HCT116 (cell line): ENCODE results near the gene DHRS11. TPM values are rescaled to one million over a fixed set of nuclear protein-coding genes. Genes with fewer than 3 reads are reported as not detected.

ENCODE experiments used
- ATAC-seq: fragments of 200-7000 bp; cut with Tn5 transposase; 2 replicates; pipeline ENCODE4 v1.9.1; 2020; ENCODE audit warnings: mild to moderate bottlenecking, moderate library complexity
- BruUV-seq: library from RNA; stranded (reverse); fragments of 400-500 nt; replicated peaks from 2 replicates; lab custom pipeline; 2021; lab: Mats Ljungman, UMichigan
- CTCF ChIA-PET: fragments of 300-600 bp; sonication (Branson Sonifier 250); formaldehyde crosslinking; loops from one replicate; lab custom pipeline; 2021; ENCODE audit warnings: antibody characterized with exemption; lab: Charles Lee
- POLR2A ChIA-PET: fragments of 300-600, 350-600 bp; sonication (Branson Sonifier 250); formaldehyde crosslinking; loops from one replicate; lab custom pipeline; 2021; ENCODE audit warnings: antibody characterized with exemption; lab: Charles Lee
- RAD21 ChIA-PET, 2 experiments: fragments of 300-600 bp; sonication (Branson Sonifier 250); formaldehyde crosslinking; loops; one replicate each; lab custom pipeline; 2023; ENCODE audit warnings: low total read pairs in 2 of 2; ENCODE audit not compliant: uncharacterized antibody in 2 of 2, unreplicated experiment in 2 of 2, low non-redundant PET in 1 of 2; lab: Charles Lee
- DNase-seq: peaks from one replicate; pipeline ENCODE4 v3.0.0-alpha.2; 2010; ENCODE audit warnings: low read depth, low spot score
- H2AFZ ChIP-seq: fragments of 200-600 bp; shearing (Covaris generic), sonication (generic); 2 replicates; pipeline ENCODE4 v1.6.1; 2017; ENCODE audit warnings: low read depth, mixed run types, mixed read lengths, antibody characterized with exemption, low read length; ENCODE audit not compliant: poor library complexity, severe bottlenecking
- H3K27ac ChIP-seq: 2 replicates; pipeline ENCODE4 v1.5.1; 2012; ENCODE audit warnings: low read depth, low read length
- H3K27me3 ChIP-seq: fragments of 200-600 bp; sonication (generic); 2 replicates; pipeline ENCODE4 v1.6.1; 2016; ENCODE audit warnings: mixed run types, low read length, mixed read lengths; ENCODE audit not compliant: insufficient read depth
- H3K36me3 ChIP-seq, 2 experiments: fragments of 200-500 bp in 1 of 2; fragments of 200-600 bp in 1 of 2; sonication (Bioruptor generic) in 1 of 2; sonication (generic) in 1 of 2; 2 replicates each; pipeline versions ENCODE4 v1.5.1 to v1.6.1; 2014 to 2016; ENCODE audit warnings: low read length in 2 of 2, inconsistent platforms in 1 of 2, mixed read lengths in 1 of 2, mixed run types in 1 of 2; ENCODE audit not compliant: insufficient read depth in 2 of 2, control insufficient read depth in 1 of 2
- H3K4me1 ChIP-seq, 2 experiments: fragments of 200-600 bp in 1 of 2; sonication (generic) in 1 of 2; 2 replicates each; pipeline versions ENCODE4 v1.5.1 to v1.6.1; 2012 to 2017; ENCODE audit warnings: low read length in 2 of 2, inconsistent platforms in 1 of 2, mild to moderate bottlenecking in 1 of 2, mixed read lengths in 1 of 2, mixed run types in 1 of 2, moderate library complexity in 1 of 2; ENCODE audit not compliant: insufficient read depth in 2 of 2, control insufficient read depth in 1 of 2
- H3K4me2 ChIP-seq: fragments of 200-600 bp; sonication (generic); 2 replicates; pipeline ENCODE4 v1.6.1; 2017; ENCODE audit warnings: mixed run types, low read length, mixed read lengths
- H3K4me3 ChIP-seq, 2 experiments: fragments of 200-600 bp in 1 of 2; sonication (generic) in 1 of 2; replicated peaks in 1 of 2; 2 replicates each; pipeline ENCODE4 v1.5.1; 2011 to 2016; ENCODE audit warnings: low read length in 2 of 2, control low read depth in 1 of 2, low read depth in 1 of 2, mild to moderate bottlenecking in 1 of 2, mixed read lengths in 1 of 2, mixed run types in 1 of 2
- H3K79me2 ChIP-seq: fragments of 200-600 bp; sonication (generic); 2 replicates; pipeline ENCODE4 v1.6.1; 2017; ENCODE audit warnings: mild to moderate bottlenecking, mixed run types, low read length, moderate library complexity, mixed read lengths; ENCODE audit not compliant: insufficient read depth
- H3K9ac ChIP-seq: fragments of 200-600 bp; sonication (generic); 2 replicates; pipeline ENCODE4 v1.6.1; 2016; ENCODE audit warnings: low read length, mixed read lengths
- H3K9me2 ChIP-seq: fragments of 200-600 bp; sonication (generic), shearing (Covaris generic); 2 replicates; pipeline ENCODE4 v1.6.1; 2017; ENCODE audit warnings: mixed run types, mild to moderate bottlenecking, moderate library complexity; ENCODE audit not compliant: insufficient read depth
- H3K9me3 ChIP-seq, 2 experiments: fragments of 200-500 bp in 1 of 2; fragments of 200-600 bp in 1 of 2; sonication (Bioruptor generic) in 1 of 2; sonication (generic) in 1 of 2; 2 replicates each; pipeline ENCODE4 v1.6.1; 2014 to 2017; ENCODE audit warnings: low read length in 2 of 2, mixed read lengths in 2 of 2, inconsistent platforms in 1 of 2, low read depth in 1 of 2, mild to moderate bottlenecking in 1 of 2, mixed run types in 1 of 2, moderate library complexity in 1 of 2; ENCODE audit not compliant: control insufficient read depth in 1 of 2, insufficient read depth in 1 of 2
- H4K20me1 ChIP-seq: fragments of 200-600 bp; sonication (generic), shearing (Covaris generic); 2 replicates; pipeline ENCODE4 v1.6.1; 2017; ENCODE audit warnings: mixed run types, mild to moderate bottlenecking, moderate library complexity; ENCODE audit not compliant: insufficient read depth
- ATF3 ChIP-seq: IDR thresholded peaks from 2 replicates; pipeline ENCODE4 v1.6.1; 2012
- CBX3 ChIP-seq: IDR thresholded peaks from 2 replicates; pipeline ENCODE4 v1.6.1; 2012; ENCODE audit warnings: low read depth
- CEBPB ChIP-seq: IDR thresholded peaks from 2 replicates; pipeline ENCODE4 v1.6.1; 2012; ENCODE audit warnings: low read depth
- EGR1 ChIP-seq: IDR thresholded peaks from 2 replicates; pipeline ENCODE4 v1.6.1; 2012; ENCODE audit warnings: low read depth
- ELF1 ChIP-seq: IDR thresholded peaks from 2 replicates; pipeline ENCODE4 v1.6.1; 2012; ENCODE audit warnings: low read depth, borderline replicate concordance
- EZH2 ChIP-seq: fragments of 200-600 bp; sonication (generic); IDR thresholded peaks from 2 replicates; pipeline ENCODE4 v1.6.1; 2017; ENCODE audit warnings: antibody characterized with exemption, mixed run types
- FOSL1 ChIP-seq: IDR thresholded peaks from 2 replicates; pipeline ENCODE4 v1.6.1; 2012; ENCODE audit warnings: low read depth
- RAD21 ChIP-seq: IDR thresholded peaks from 2 replicates; pipeline ENCODE4 v1.6.1; 2012; ENCODE audit warnings: low read depth, mild to moderate bottlenecking
- REST ChIP-seq: IDR thresholded peaks from 2 replicates; pipeline ENCODE4 v1.6.1; 2012; ENCODE audit warnings: low read depth
- TCF7L2 ChIP-seq: IDR thresholded peaks from 2 replicates; pipeline ENCODE4 v1.7.0; 2011; ENCODE audit warnings: borderline replicate concordance, inconsistent platforms; ENCODE audit not compliant: insufficient read depth, insufficient read length; ENCODE audit errors: extremely low read depth
- YY1 ChIP-seq: IDR thresholded peaks from 2 replicates; pipeline ENCODE4 v1.6.1; 2011; ENCODE audit warnings: low read length, low read depth, moderate library complexity, mild to moderate bottlenecking; ENCODE audit not compliant: insufficient replicate concordance; ENCODE audit errors: extremely low read depth
- intact Hi-C: fragments of 100-400 bp; cut with micrococcal nuclease; formaldehyde crosslinking; loops from 2 replicates; pipeline ENCODE4 v1.10.0; 2022
- total RNA-seq: library from RNA; stranded (reverse); gene quantifications from one replicate; pipeline ENCODE4 v1.2.1, GENCODE V29; 2021; ENCODE audit not compliant: unreplicated experiment

DHRS11 gene
- total RNA-seq, 1 experiment from 2014 or later = 21.5 TPM

- H3K4me2 ChIP-seq = peak overlapping the region; percentile 49
- ChIA-PET POLR2A (interaction anchor here (1.5 kb wide), 1 partner anchor 64 kb away, joined by 3 read pairs; no protein-coding TSS in a partner anchor), CTCF (no interaction called here), RAD21 (no interaction called here)
- H4K20me1 ChIP-seq = no peaks in the 10 kb centered on the region
- peak overlapping the region; percentile 58 for H3K27ac ChIP-seq
- peaks cover 17 to 36% of the 10 kb centered on the region in 2 experiments; a peak in 3 of 4 replicates for H3K4me1 ChIP-seq
- H3K9me2 ChIP-seq = no peaks in the 10 kb centered on the region
- H3K27me3 ChIP-seq = no peaks in the 10 kb centered on the region
- no TSS peak for BruUV-seq
- intact Hi-C loops = no loop called here
- H3K36me3 ChIP-seq = peaks cover 0 to 16% of the 10 kb centered on the region in 2 experiments; a peak in 1 of 4 replicates
- no peak overlapping the region for H3K4me3 ChIP-seq
- H3K9ac ChIP-seq = 0 out of 2 replicates have a peak overlapping the region, but pooled peaks have one; percentile 8
- peaks cover 29% of the 10 kb centered on the region for H3K79me2 ChIP-seq
- no peaks in the 10 kb centered on the region for H3K9me3 ChIP-seq
- no peak for TF ChIP-seq EZH2
- no peak for TF ChIP-seq FOSL1
- no peak for TF ChIP-seq ATF3
- no peak for TF ChIP-seq TCF7L2
- no peak for TF ChIP-seq RAD21
- no peak for TF ChIP-seq CBX3
- no peak for TF ChIP-seq ELF1
- no peak for TF ChIP-seq YY1
- no peak for TF ChIP-seq EGR1
- no peak for TF ChIP-seq REST
- TF ChIP-seq CEBPB = no peak
- ATAC-seq = peak; percentile 10
- no peak overlapping the region for H2AFZ ChIP-seq
- no peak for DNase-seq
Observed at GRCh38 chr17:36608280-36608679, 16.6 kb downstream of the DHRS11 start.
